Bronchial epithelial cell (primary cell): ENCODE results near the gene DENND1B. TPM values are rescaled to one million over a fixed set of nuclear protein-coding genes. Genes with fewer than 3 reads are reported as not detected.
"Not testable (repeated sequence)": the region's sequence is repeated elsewhere in the genome, so short reads cannot be mapped to it uniquely, and the experiment has no call there.

Experiments
- DNase-seq: peaks from one replicate; pipeline ENCODE4 v3.0.0-alpha.2; 2010; ENCODE audit warnings: low read depth
- FAIRE-seq: peaks from 2 replicates; lab custom pipeline; 2011; peaks lifted over from hg19 to GRCh38; lab: Jason Lieb, UNC
- H3K27me3 ChIP-seq: 2 replicates; pipeline ENCODE4 v1.5.1; 2011; ENCODE audit warnings: low read length; ENCODE audit not compliant: control insufficient read depth, insufficient read depth
- H3K36me3 ChIP-seq: 2 replicates; pipeline ENCODE4 v1.5.1; 2011; ENCODE audit warnings: low read length; ENCODE audit not compliant: control insufficient read depth, insufficient read depth
- H3K4me3 ChIP-seq: 2 replicates; pipeline ENCODE4 v1.5.1; 2011; ENCODE audit warnings: mild to moderate bottlenecking, low read depth, low read length, control low read depth
- total RNA-seq: library from RNA; depleted of rRNA; stranded (reverse); fragments of >200 nt; gene quantifications from 2 replicates; pipeline ENCODE4 v1.2.1, GENCODE V29; 2014
- TF ChIP-seq, protein P1 (sequence below): IDR thresholded peaks from 2 replicates; pipeline ENCODE4 v1.5.1; 2011; ENCODE audit warnings: mild to moderate bottlenecking, moderate library complexity, low read length, control low read depth, inconsistent platforms; ENCODE audit not compliant: insufficient read depth, severe bottlenecking

The DENND1B gene
- total RNA-seq, 1 donor from 2014 or later: 15.5 TPM

DNA sequence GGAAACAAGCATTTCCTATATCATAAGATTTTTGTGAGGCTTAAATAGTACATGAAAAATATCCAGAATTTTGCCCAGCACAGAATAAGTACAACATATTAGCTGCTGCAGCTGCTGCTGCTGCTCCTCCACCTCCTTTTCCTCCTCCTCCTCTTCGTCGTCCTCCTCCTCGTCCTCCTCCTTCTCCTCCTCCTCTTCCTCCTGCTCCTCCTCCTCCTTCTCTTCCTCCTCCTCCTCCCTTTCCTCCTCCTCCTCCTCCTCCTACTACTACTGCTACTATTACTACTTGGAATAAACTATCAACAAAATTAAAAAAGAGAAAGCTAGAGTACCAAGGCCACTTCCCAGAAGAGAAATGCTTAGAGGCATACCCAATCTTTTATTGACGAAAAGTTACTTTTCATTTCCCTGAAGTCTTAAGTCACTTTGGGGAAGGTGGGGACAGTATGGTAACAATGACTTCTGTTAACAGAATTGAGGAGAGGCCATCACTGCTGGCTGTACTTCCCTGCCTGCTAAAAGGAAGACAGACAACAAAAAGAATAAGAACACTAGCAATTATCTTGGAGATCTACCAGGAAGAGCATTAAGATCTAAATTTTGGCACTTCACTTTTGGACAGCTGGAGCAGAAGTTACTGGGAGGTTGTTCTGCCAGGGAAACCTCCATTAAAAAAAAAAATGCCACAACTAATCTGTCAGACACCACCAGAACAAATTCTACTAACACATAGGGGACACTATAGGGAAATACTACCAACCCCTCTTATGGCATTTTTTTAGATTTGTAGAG, 7.1 kb downstream of the DENND1B start:
- DNase-seq (no peak), FAIRE-seq (no peak)

DNA sequence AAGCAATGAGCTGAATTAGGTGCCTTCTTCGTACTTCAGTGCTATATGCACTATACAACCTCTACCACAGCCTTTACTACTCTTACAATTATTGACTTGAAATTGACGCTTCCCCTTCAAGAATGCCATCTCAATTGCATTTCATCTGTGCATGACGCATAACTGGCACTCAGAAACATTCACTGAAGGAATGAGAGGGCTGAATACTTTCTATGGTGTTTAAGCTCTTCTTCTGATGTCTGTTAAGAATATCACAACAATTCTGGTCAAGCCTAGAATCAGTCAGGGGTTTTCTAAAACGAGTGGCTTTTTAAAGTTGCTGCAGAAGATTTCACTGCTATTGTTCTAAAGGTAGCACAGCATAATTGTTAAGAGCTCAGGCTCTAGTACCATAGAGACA, 11.5 kb downstream of the DENND1B start:
- TF ChIP-seq, protein P1, sequence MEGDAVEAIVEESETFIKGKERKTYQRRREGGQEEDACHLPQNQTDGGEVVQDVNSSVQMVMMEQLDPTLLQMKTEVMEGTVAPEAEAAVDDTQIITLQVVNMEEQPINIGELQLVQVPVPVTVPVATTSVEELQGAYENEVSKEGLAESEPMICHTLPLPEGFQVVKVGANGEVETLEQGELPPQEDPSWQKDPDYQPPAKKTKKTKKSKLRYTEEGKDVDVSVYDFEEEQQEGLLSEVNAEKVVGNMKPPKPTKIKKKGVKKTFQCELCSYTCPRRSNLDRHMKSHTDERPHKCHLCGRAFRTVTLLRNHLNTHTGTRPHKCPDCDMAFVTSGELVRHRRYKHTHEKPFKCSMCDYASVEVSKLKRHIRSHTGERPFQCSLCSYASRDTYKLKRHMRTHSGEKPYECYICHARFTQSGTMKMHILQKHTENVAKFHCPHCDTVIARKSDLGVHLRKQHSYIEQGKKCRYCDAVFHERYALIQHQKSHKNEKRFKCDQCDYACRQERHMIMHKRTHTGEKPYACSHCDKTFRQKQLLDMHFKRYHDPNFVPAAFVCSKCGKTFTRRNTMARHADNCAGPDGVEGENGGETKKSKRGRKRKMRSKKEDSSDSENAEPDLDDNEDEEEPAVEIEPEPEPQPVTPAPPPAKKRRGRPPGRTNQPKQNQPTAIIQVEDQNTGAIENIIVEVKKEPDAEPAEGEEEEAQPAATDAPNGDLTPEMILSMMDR: no peak
- H3K4me3 ChIP-seq: no peak overlapping the region
- no peak for DNase-seq
- no peaks in the 10 kb centered on the region for H3K27me3 ChIP-seq
- FAIRE-seq: no peak
- H3K36me3 ChIP-seq: no peaks in the 10 kb centered on the region

More for the DNA sequence above, 7.1 kb downstream of the DENND1B start:
- H3K27me3 ChIP-seq: no peaks in the 10 kb centered on the region
- no peak overlapping the region for H3K4me3 ChIP-seq
- H3K36me3 ChIP-seq: no peaks in the 10 kb centered on the region
- TF ChIP-seq, protein P1: no peak

DNA sequence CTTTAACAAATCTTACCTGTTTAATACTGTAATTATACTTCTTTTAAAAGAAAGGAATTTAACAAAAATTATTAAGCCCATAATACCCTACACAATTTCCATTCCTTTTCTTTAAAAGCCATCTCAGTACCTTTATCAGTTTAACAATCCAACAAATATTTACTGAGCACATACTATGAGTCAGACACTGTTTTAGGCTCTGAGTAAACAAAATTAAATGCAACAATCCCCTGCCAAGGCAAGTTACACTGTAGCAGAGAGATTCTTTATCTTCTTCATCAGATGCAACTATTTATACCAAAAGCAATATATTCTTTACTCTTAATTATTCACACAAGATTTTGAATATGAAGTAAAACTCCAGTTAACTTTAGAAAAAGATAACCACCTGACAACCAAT, 12.0 kb downstream of the DENND1B start:
- peak; percentile 43 for DNase-seq
- no peak for FAIRE-seq
- H3K27me3 ChIP-seq: no peaks in the 10 kb centered on the region
- no peaks in the 10 kb centered on the region for H3K36me3 ChIP-seq
- TF ChIP-seq, protein P1: no peak
- no peak overlapping the region for H3K4me3 ChIP-seq

DNA sequence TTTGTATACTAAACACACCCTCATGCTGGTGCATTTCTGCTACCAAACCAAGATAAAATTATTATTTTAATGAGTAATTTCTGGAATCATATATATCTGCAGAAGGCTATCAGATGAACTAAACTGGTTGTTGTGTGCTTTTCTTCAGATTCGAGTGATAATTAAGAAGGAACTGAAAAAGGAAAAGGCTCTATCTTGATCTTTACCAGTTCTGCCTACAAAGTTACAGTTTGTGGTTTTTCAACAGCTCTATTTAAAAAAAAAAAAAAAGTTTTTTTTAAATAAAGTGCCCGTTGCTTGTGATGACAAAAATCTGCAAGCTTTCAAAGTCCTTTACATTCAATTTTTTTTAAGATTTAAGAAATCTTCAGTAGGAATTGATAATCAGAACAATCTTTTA, 13.6 kb downstream of the DENND1B start:
- H3K27me3 ChIP-seq: no peaks in the 10 kb centered on the region
- no peak overlapping the region for H3K4me3 ChIP-seq
- FAIRE-seq (no peak), DNase-seq (no peak)
- no peaks in the 10 kb centered on the region for H3K36me3 ChIP-seq
- TF ChIP-seq, protein P1: no peak

DNA sequence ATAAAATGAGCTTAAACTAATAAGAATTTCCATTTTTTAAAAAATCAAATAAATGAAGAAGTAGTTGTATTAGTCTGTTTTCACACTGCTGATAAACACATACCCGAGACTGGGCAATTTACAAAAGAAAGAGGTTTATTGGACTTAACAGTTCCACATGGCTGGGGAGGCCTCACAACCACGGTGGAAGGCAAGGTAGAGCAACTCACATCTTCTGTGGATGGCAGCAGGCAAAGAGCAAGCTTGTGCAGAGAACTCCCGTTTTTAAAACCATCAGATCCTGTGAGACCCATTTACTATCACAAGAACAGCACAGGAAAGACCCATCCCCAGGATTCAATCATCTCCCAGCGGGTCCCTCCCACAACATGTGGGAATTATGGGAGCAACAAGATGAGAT, 19.7 kb downstream of the DENND1B start:
- FAIRE-seq: not testable (repeated sequence)

DNA sequence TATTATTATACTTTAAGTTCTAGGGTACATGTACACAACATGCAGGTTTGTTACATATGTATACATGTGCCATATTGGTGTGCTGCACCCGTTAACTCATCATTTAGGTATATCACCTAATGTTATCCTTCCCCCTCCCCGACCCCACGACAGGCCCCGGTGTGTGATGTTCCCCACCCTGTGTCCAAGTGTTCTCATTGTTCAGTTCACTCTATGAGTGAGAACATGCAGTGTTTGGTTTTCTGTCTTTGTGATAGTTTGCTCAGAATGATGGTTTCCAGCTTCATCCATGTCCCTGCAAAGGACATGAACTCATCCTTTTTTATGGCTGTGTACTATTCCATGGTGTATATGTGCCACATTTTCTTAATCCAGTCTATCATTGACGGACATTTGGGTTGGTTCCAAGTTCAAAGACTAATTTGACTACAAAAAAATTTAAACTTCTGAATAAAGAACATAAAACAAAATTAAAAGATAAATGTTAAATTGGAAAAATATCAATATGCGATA, 22.6 kb downstream of the DENND1B start:
- H3K4me3 ChIP-seq, DNase-seq, FAIRE-seq, H3K27me3 ChIP-seq, H3K36me3 ChIP-seq: not testable (repeated sequence)

More for the DNA sequence above, 19.7 kb downstream of the DENND1B start:
- DNase-seq, H3K27me3 ChIP-seq, H3K36me3 ChIP-seq, H3K4me3 ChIP-seq: not testable (repeated sequence)
